Muscle of leg (tissue), 11 donors: ENCODE results near the gene PLD4. TPM values are rescaled to one million over a fixed set of nuclear protein-coding genes. Genes with fewer than 3 reads are reported as not detected.
"Not testable (repeated sequence)": the region's sequence is repeated elsewhere in the genome, so short reads cannot be mapped to it uniquely, and the experiment has no call there.

Experiments
- DNase-seq: peaks from one replicate; pipeline ENCODE4 v3.0.0; 2013
- H3K27ac ChIP-seq: one replicate; pipeline ENCODE4 v1.5.1; 2013; ENCODE audit warnings: mild to moderate bottlenecking, low read length, control low read depth
- H3K27me3 ChIP-seq: one replicate; pipeline ENCODE4 v1.6.1; 2013; ENCODE audit warnings: low read length; ENCODE audit not compliant: control insufficient read depth, insufficient read depth
- H3K36me3 ChIP-seq: one replicate; pipeline ENCODE4 v1.6.1; 2013; ENCODE audit warnings: low read length; ENCODE audit not compliant: control insufficient read depth, insufficient read depth
- H3K4me1 ChIP-seq: one replicate; pipeline ENCODE4 v1.6.1; 2013; ENCODE audit warnings: low read length; ENCODE audit not compliant: control insufficient read depth, insufficient read depth
- H3K4me3 ChIP-seq: one replicate; pipeline ENCODE4 v1.5.1; 2013; ENCODE audit warnings: low read length, control low read depth
- H3K9me3 ChIP-seq: replicated peaks from 2 replicates; pipeline ENCODE4 v1.6.1; 2013; ENCODE audit warnings: low read depth, low read length; ENCODE audit not compliant: control insufficient read depth
- WGBS: methylation state at CpG from one replicate; pipeline ENCODE4 v1.1.5; 2013; ENCODE audit warnings: missing lambda C conversion rate; ENCODE audit not compliant: insufficient coverage; 5-methylcytosine and 5-hydroxymethylcytosine counted together
- polyA plus RNA-seq, 8 donors: library from polyadenylated mRNA; unstranded; fragments of 120-200 nt; gene quantifications; one replicate each; pipeline versions ENCODE4 v1.2.1 to v1.2.3, GENCODE V29; 2013; ENCODE audit warnings: inconsistent platforms in 1 of 8, low replicate concordance in 1 of 8; ENCODE audit not compliant: insufficient read length in 8 of 8, insufficient read depth in 1 of 8
- total RNA-seq: library from RNA; stranded (reverse); fragments of 120-200 nt; gene quantifications from one replicate; pipeline ENCODE4 v1.2.4, GENCODE V29; 2013

The PLD4 gene
- total and polyA plus RNA-seq, 9 donors, result 3.1 to 9.7 (median 6.3) TPM

DNA sequence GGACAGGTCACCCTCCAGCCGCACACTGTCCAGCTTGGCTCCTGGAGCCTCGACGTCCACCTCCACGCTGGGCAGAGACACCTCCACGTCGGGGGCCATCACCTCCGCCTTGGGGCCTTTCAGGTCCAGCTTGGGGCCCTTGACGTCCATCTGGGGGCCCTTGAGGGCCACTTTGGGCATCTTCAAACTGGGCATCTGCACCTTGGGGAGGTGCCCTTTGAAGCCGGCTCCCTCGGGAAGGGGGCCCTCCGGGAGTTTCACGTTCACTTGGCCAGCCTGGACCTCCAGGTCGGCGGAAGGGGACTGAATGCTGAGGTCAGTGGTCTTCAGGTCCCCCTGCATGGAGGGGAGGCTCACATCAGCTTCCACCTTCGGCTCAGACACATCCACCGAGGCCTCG lies 25.3 kb downstream of the PLD4 start:
- H3K27me3 ChIP-seq, result no peaks in the 10 kb centered on the region
- DNase-seq, result no peak
- no peaks in the 10 kb centered on the region for H3K4me1 ChIP-seq
- no peaks in the 10 kb centered on the region for H3K9me3 ChIP-seq
- 96% methylated on average over 10 of the region's 17 CpGs for WGBS
- no peak overlapping the region for H3K4me3 ChIP-seq
- no peaks in the 10 kb centered on the region for H3K36me3 ChIP-seq
- no peak overlapping the region for H3K27ac ChIP-seq

DNA sequence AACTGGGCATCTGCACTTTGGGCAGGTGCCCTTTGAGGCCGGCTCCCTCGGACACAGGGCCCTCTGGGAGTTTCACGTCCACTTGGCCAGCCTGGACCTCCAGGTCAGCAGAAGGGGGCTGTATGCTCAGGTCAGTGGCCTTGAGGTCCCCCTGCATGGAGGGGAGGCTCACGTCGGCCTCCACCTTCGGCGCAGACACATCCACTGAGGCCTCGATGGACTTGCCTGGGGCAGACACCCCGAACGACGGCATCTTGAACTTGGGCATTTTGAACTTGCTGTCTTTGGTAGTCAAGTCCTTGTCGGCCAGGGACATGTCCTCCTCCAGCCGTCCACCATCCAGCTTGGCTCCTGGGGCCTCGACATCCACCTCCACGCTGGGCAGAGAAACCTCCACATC lies 26.0 kb downstream of the PLD4 start:
- not testable (repeated sequence) for DNase-seq, H3K27ac ChIP-seq, H3K9me3 ChIP-seq, H3K27me3 ChIP-seq, H3K36me3 ChIP-seq, H3K4me3 ChIP-seq, H3K4me1 ChIP-seq
- no CpG with 5 or more reads among the region's 15 CpGs for WGBS

- not testable (repeated sequence) for H3K4me1 ChIP-seq, H3K4me3 ChIP-seq, H3K27me3 ChIP-seq, DNase-seq, H3K27ac ChIP-seq, H3K9me3 ChIP-seq
- 90% methylated on average over 28 of the region's 28 CpGs for WGBS
- peaks cover 13% of the 10 kb centered on the region for H3K36me3 ChIP-seq
Observed at GRCh38 chr14:104951863-104952657, 27.4 kb downstream of the PLD4 start.

GRCh38 chr14:104953097-104953496 lies 28.4 kb downstream of the PLD4 start:
- no peak overlapping the region for H3K4me3 ChIP-seq
- H3K27me3 ChIP-seq, result peaks cover 2% of the 10 kb centered on the region
- DNase-seq, result no peak
- peaks cover 8% of the 10 kb centered on the region for H3K4me1 ChIP-seq
- no peaks in the 10 kb centered on the region for H3K9me3 ChIP-seq
- peaks cover 14% of the 10 kb centered on the region for H3K36me3 ChIP-seq
- 88% methylated on average over 11 of the region's 13 CpGs for WGBS
- H3K27ac ChIP-seq, result no peak overlapping the region

DNA sequence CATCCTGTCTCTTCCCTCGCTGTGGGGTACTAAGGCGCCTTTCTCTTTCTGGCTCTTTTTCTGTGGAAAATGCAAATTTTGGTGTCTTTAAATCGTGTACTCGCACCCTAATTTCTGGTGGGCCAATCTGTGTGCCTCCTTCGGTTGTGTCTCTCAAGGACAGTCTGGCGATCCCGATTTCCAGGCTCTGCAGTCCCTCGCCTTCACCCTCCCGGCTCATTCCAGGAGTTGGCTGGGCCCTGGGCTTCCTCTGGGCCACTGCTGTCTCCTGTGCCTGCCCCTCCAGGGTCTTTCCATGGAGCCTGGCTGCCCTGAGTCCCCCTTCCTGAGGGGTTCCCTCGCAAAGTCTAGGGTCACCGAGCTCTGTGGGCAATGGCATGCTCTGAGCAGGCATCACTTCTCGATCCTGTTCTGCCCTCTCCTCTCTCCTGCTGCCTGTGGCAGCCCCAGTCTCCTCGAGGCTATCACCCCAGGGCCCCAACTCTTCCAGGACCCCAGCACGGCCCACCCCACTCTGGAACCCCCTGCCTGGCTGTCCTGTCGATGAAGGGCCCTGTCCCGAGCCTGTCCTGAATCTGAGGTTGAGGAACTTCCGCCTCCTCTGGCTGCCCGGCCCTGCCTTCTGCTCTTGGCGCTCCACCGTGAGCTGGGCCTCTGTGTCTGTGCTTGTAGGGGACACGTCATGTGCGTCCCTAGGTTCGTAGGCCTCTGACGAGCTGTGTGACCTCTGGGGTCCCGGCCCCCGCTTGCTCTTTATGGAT lies 29.4 kb downstream of the PLD4 start:
- Histone ChIP-seq H3K9me3 (no peaks in the 10 kb centered on the region), H3K27ac (no peak overlapping the region), H3K4me1 (peaks cover 8% of the 10 kb centered on the region), H3K4me3 (no peak overlapping the region), H3K27me3 (peaks cover 2% of the 10 kb centered on the region), H3K36me3 (peaks cover 14% of the 10 kb centered on the region)
- DNase-seq, result no peak
- WGBS, result 87% methylated on average over 24 of the region's 26 CpGs

- no peak overlapping the region for H3K27ac ChIP-seq
- 79% methylated on average over 3 of the region's 13 CpGs for WGBS
- no peak for DNase-seq
- peaks cover 2% of the 10 kb centered on the region for H3K27me3 ChIP-seq
- peaks cover 8% of the 10 kb centered on the region for H3K4me1 ChIP-seq
- H3K36me3 ChIP-seq, result peaks cover 14% of the 10 kb centered on the region
- H3K4me3 ChIP-seq, result no peak overlapping the region
- no peaks in the 10 kb centered on the region for H3K9me3 ChIP-seq
Observed at GRCh38 chr14:104954746-104955395, 30.2 kb downstream of the PLD4 start.

DNA sequence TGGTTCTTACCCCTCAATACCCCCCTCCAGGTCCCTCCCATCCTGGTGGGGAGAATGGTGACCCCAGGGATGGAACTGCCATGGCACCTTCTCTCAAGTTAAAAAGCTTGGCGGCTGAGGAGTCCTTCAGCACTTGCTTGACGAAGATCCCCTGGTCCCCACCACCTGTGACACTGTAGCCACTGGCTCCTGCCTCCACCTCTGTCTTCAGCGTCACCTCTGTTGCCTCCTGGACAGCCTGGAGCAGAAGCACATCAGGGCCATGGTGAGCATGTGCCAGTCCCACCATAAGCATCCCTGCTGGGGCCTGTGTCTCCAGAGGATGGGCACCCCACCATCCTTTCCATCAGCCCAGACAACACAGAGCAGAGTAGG lies 30.7 kb downstream of the PLD4 start:
- Histone ChIP-seq H3K27me3 (peaks cover 2% of the 10 kb centered on the region), H3K36me3 (peaks cover 14% of the 10 kb centered on the region), H3K9me3 (no peaks in the 10 kb centered on the region), H3K4me3 (no peak overlapping the region), H3K27ac (no peak overlapping the region), H3K4me1 (peaks cover 8% of the 10 kb centered on the region)
- 88% methylated on average over 3 of the region's 3 CpGs for WGBS
- no peak for DNase-seq

DNA sequence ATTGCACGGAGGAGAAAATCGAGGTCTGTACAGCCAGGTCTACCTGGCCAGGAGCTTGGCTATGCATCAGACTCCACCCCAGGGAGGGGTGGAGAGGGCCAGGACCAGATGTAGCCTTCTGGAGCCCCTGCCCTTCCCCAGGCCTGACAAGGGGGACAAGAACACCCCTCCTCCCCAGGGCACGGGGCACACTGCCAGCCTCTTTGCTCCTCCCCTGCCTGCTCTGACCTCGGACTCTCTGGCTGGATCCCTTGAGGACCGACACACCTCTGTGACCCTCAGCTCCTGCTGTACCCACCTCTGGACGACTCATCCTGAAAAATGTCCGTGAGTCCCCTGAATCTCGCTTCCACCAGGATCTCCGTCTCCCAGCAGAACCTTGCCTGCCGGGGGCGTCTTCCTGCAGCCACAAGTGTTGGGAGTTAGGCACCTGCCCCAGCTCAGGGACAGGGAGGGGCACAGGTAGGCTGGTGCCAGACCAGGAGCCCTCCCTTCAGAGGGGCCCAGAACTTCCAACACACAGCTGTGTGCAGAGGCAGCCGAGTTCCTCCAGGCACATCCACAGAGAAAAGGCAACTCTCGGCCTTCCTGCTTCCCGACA lies 31.7 kb downstream of the PLD4 start:
- H3K4me1 ChIP-seq, result peaks cover 8% of the 10 kb centered on the region
- H3K9me3 ChIP-seq, result no peaks in the 10 kb centered on the region
- H3K27ac ChIP-seq, result no peak overlapping the region
- DNase-seq, result no peak
- H3K4me3 ChIP-seq, result no peak overlapping the region
- WGBS, result 86% methylated on average over 10 of the region's 14 CpGs
- peaks cover 2% of the 10 kb centered on the region for H3K27me3 ChIP-seq
- H3K36me3 ChIP-seq, result peaks cover 14% of the 10 kb centered on the region

DNA sequence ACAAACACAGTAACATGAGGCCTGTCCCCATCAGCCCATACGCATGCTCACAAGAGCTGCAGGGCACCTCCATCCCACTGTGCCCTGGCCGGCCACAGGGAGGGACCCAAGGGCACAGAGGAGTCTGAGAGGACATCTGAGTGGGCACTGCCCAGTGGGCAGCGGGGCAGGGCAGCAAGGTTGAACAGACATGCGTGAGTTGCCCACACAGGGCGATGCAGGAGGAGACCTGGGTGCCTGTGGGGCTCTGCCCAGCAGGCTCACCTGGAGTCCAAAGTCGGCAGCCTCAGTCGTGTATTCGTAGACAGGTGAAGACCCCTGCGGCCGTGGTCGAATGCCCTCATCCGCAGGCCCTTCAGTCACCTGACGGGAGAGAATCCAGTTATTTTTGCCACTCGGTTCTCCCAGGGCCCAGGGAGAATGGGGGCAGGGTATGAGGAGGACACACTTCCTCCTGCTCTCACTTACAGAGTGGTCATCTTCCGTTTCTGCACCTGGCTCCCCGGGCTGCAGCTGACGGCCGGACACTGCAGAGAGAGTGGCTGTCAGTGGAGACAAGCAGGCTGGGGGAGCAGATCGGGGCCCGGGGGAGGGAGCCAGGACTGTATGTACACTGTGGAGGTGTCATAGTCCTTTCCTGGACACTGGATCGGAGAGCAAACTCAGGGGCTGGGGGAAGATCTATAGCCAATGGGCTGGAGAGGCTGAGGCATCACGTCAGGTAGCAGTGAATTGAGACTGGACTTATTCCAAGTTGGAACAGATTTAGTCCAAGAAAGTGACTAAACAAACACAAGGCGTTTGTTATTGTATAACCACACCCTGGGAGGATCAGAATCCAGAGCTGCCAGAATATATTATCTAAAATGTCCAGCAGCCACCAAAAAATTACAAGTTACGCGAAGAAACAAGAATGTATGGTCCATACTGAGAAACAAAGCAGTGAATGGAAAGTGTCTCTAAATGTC lies 32.8 kb downstream of the PLD4 start:
- peak overlapping the region; percentile 3 for H3K27ac ChIP-seq
- H3K9me3 ChIP-seq, result no peaks in the 10 kb centered on the region
- no peak for DNase-seq
- H3K4me3 ChIP-seq, result no peak overlapping the region
- peaks cover 2% of the 10 kb centered on the region for H3K27me3 ChIP-seq
- WGBS, result 73% methylated on average over 18 of the region's 25 CpGs
- H3K36me3 ChIP-seq, result peaks cover 14% of the 10 kb centered on the region
- H3K4me1 ChIP-seq, result peaks cover 8% of the 10 kb centered on the region
